OCI-LY7 (cell line): ENCODE measurements around the gene CMSS1.

Experiments used
- EZH2phosphoT487 ChIP-seq: fragments of 200-600 bp; sonication (generic); IDR thresholded peaks from 2 replicates; pipeline ENCODE4 v1.6.1; 2018; ENCODE audit warnings: low read depth, borderline replicate concordance, mild to moderate bottlenecking, mixed run types, antibody characterized with exemption, low read length, moderate library complexity, mixed read lengths
- TF ChIP-seq, protein P1 (sequence below): fragments of 200-600 bp; sonication (generic); conservative IDR thresholded peaks from 2 replicates; pipeline ENCODE4 v1.5.1; 2014; ENCODE audit warnings: mild to moderate bottlenecking, antibody characterized with exemption, low read length, moderate library complexity, mixed read lengths

DNA sequence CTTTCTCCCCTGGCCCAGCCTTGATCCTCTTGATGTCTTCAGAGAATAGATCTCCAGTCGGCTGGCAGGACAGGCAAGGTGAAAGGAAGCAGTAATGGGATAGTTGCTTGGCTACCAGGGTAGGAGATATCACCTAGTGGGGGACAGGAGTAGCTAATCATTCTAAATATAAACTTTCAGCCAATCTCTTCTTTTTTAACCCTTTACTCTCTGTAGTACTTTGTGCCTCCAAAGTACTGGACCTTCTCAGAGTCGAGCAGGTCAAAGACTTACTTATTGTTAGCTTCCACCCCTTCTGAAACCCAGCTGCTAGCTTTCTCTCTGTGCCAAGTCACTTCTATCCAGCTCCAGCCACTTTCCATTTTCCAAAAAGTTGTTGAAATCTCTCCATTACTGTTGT, 340.0 kb downstream of the CMSS1 start:
- TF ChIP-seq, protein P1, sequence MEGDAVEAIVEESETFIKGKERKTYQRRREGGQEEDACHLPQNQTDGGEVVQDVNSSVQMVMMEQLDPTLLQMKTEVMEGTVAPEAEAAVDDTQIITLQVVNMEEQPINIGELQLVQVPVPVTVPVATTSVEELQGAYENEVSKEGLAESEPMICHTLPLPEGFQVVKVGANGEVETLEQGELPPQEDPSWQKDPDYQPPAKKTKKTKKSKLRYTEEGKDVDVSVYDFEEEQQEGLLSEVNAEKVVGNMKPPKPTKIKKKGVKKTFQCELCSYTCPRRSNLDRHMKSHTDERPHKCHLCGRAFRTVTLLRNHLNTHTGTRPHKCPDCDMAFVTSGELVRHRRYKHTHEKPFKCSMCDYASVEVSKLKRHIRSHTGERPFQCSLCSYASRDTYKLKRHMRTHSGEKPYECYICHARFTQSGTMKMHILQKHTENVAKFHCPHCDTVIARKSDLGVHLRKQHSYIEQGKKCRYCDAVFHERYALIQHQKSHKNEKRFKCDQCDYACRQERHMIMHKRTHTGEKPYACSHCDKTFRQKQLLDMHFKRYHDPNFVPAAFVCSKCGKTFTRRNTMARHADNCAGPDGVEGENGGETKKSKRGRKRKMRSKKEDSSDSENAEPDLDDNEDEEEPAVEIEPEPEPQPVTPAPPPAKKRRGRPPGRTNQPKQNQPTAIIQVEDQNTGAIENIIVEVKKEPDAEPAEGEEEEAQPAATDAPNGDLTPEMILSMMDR = no peak
- no peak for TF ChIP-seq EZH2phosphoT487
